ENCODE results near the gene ITPR2. TPM values are rescaled to one million over a fixed set of nuclear protein-coding genes. Genes with fewer than 3 reads are reported as not detected.

ITPR2 gene
- total RNA-seq, 4 donors from 2014 or later = 32.6 to 87.5 (median 51.9) TPM

DNA sequence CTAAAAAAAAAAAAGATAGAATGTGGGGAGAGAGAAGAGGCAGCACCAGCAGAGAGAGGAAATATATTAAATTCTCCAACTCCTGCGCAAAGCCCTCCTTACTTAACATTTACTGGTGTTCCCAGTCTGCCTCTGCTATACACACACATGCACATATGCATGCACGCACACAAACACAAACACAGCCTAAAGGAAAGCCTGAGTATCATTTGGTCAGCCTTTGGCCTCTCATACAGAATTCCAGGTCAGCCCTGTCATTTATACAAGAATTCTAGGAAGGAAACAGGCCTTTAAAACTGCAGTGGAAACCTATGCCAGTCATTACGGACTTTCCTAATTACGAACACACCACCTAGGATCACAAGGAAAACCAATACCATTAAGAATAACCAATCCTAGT is 269.4 kb downstream of the ITPR2 start:
- DNase-seq = no peak
- Histone ChIP-seq H3K36me3 (peaks cover 0 to 16% (median 0%) of the 10 kb centered on the region in 3 donors), H3K4me3 (no peak overlapping the region), H3K4me1 (no peaks in the 10 kb centered on the region), H3K27ac (no peak overlapping the region), H3K27me3 (no peaks in the 10 kb centered on the region), H3K9me3 (no peaks in the 10 kb centered on the region)
- TF ChIP-seq POLR2A (IDR thresholded peaks at IDR 0.05) = no peak
- TF ChIP-seq CTCF (IDR thresholded peaks at IDR 0.05) = no peak

GRCh38 chr12:26557326-26557725 is 275.7 kb downstream of the ITPR2 start:
- no peaks in the 10 kb centered on the region for H3K9me3 ChIP-seq
- H3K27me3 ChIP-seq = no peaks in the 10 kb centered on the region
- no peaks in the 10 kb centered on the region for H3K4me1 ChIP-seq
- no peak for DNase-seq
- H3K36me3 ChIP-seq = peaks cover 0 to 18% (median 0%) of the 10 kb centered on the region in 3 donors
- H3K27ac ChIP-seq = no peak overlapping the region
- no peak for TF ChIP-seq POLR2A (IDR thresholded peaks at IDR 0.05)
- no peak for TF ChIP-seq CTCF (IDR thresholded peaks at IDR 0.05)
- H3K4me3 ChIP-seq = no peak overlapping the region

GRCh38 chr12:26556916-26557315 is 276.1 kb downstream of the ITPR2 start:
- DNase-seq = no peak
- H3K36me3 ChIP-seq = peaks cover 0 to 18% (median 0%) of the 10 kb centered on the region in 3 donors
- TF ChIP-seq POLR2A (IDR thresholded peaks at IDR 0.05) (no peak), CTCF (IDR thresholded peaks at IDR 0.05) (no peak)
- H3K4me1 ChIP-seq = no peaks in the 10 kb centered on the region
- no peak overlapping the region for H3K27ac ChIP-seq
- H3K4me3 ChIP-seq = no peak overlapping the region
- H3K9me3 ChIP-seq = no peaks in the 10 kb centered on the region
- no peaks in the 10 kb centered on the region for H3K27me3 ChIP-seq

GRCh38 chr12:26555139-26555538 is 277.9 kb downstream of the ITPR2 start:
- no peak for TF ChIP-seq CTCF (IDR thresholded peaks at IDR 0.05)
- no peak for TF ChIP-seq POLR2A (IDR thresholded peaks at IDR 0.05)
- Histone ChIP-seq H3K27ac (no peak overlapping the region), H3K4me3 (no peak overlapping the region), H3K4me1 (no peaks in the 10 kb centered on the region), H3K9me3 (no peaks in the 10 kb centered on the region), H3K36me3 (peaks cover 0 to 8% (median 0%) of the 10 kb centered on the region in 3 donors), H3K27me3 (no peaks in the 10 kb centered on the region)
- no peak for DNase-seq

GRCh38 chr12:26554332-26554731 is 278.7 kb downstream of the ITPR2 start:
- Histone ChIP-seq H3K4me1 (no peaks in the 10 kb centered on the region), H3K36me3 (peaks cover 0 to 8% (median 0%) of the 10 kb centered on the region in 3 donors), H3K4me3 (no peak overlapping the region), H3K9me3 (no peaks in the 10 kb centered on the region), H3K27me3 (no peaks in the 10 kb centered on the region), H3K27ac (no peak overlapping the region)
- no peak for TF ChIP-seq CTCF (IDR thresholded peaks at IDR 0.05)
- no peak for TF ChIP-seq POLR2A (IDR thresholded peaks at IDR 0.05)
- no peak for DNase-seq

DNA sequence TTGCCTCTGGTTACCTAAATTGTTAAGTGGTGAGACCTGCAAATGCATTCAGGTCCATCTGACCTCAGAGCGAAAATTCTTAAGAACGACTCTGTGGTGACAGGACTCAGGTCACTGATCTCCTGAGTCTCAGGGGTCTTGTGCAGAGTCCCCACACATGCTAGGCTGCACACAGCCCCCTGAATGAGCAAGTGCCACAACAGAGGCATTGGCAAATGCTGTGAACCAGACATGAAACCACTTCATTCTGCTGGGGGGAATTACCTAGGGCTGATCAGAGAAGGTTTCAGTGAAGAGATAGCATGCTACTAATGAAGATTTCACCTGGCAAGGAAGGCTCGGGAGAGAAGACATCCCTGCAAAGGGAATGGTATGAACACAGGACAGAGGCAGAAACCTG is 281.6 kb downstream of the ITPR2 start:
- no peak overlapping the region for H3K27ac ChIP-seq
- no peak overlapping the region for H3K4me3 ChIP-seq
- no peak for TF ChIP-seq POLR2A (IDR thresholded peaks at IDR 0.05)
- no peak for TF ChIP-seq CTCF (IDR thresholded peaks at IDR 0.05)

More for the DNA sequence above, 281.6 kb downstream of the ITPR2 start:
- Histone ChIP-seq H3K9me3 (no peaks in the 10 kb centered on the region), H3K4me1 (no peaks in the 10 kb centered on the region), H3K36me3 (no peaks in the 10 kb centered on the region), H3K27me3 (no peaks in the 10 kb centered on the region)
- no peak for DNase-seq

All from Peyer's patch (tissue), 4 donors.